CD14-positive monocyte (primary cell): ENCODE measurements around the gene IL12A. TPM values are rescaled to one million over a fixed set of nuclear protein-coding genes. Genes with fewer than 3 reads are reported as not detected.

Experiments used
- DNase-seq, 3 donors: peaks; one replicate each; pipeline ENCODE4 v3.0.0-alpha.2; 2011 to 2022
- H2AFZ ChIP-seq: 2 replicates; pipeline ENCODE4 v1.6.0; 2012; ENCODE audit warnings: mild to moderate bottlenecking, low read depth, low read length, inconsistent platforms; ENCODE audit not compliant: insufficient read depth, poor library complexity, severe bottlenecking
- H3K27ac ChIP-seq, 2 donors: 1 replicate in 1 of 2; 2 replicates in 1 of 2; pipeline ENCODE4 v1.5.1; 2012 to 2013; ENCODE audit warnings: low read length in 2 of 2, control low read depth in 1 of 2, inconsistent platforms in 1 of 2, low read depth in 1 of 2, mild to moderate bottlenecking in 1 of 2
- H3K27me3 ChIP-seq, 2 donors: one replicate each; pipeline versions ENCODE4 v1.6.0 to v1.6.1; 2011 to 2013; ENCODE audit warnings: low read length in 2 of 2; ENCODE audit not compliant: control insufficient read depth in 2 of 2, insufficient read depth in 2 of 2
- H3K36me3 ChIP-seq, 2 donors: replicated peaks in 1 of 2; 1 replicate in 1 of 2; 2 replicates in 1 of 2; pipeline versions ENCODE4 v1.5.1 to v1.6.1; 2012 to 2013; ENCODE audit warnings: low read length in 2 of 2, control low read depth in 1 of 2, inconsistent platforms in 1 of 2, mild to moderate bottlenecking in 1 of 2; ENCODE audit not compliant: insufficient read depth in 2 of 2, control insufficient read depth in 1 of 2
- H3K4me1 ChIP-seq, 2 donors: 1 replicate in 1 of 2; 2 replicates in 1 of 2; pipeline versions ENCODE4 v1.5.1 to v1.6.1; 2012 to 2013; ENCODE audit warnings: low read length in 2 of 2, control low read depth in 1 of 2, inconsistent platforms in 1 of 2, mild to moderate bottlenecking in 1 of 2, moderate library complexity in 1 of 2; ENCODE audit not compliant: insufficient read depth in 2 of 2, control insufficient read depth in 1 of 2
- H3K4me2 ChIP-seq: replicated peaks from 2 replicates; pipeline ENCODE3; 2012; ENCODE audit warnings: low read length, moderate library complexity, mild to moderate bottlenecking; ENCODE audit not compliant: poor library complexity, severe bottlenecking; ENCODE audit errors: extremely low read depth
- H3K4me3 ChIP-seq, 3 experiments: fragments of 200-600 bp in 1 of 3; sonication (generic) in 1 of 3; replicated peaks in 1 of 3; 1 replicate in 2 of 3; 2 replicates in 1 of 3; pipeline ENCODE4 v1.5.1; 2011 to 2013; ENCODE audit warnings: low read length in 3 of 3, mild to moderate bottlenecking in 3 of 3, control low read depth in 2 of 3, low read depth in 2 of 3, inconsistent platforms in 1 of 3, moderate library complexity in 1 of 3
- H3K79me2 ChIP-seq: 2 replicates; pipeline ENCODE4 v1.6.0; 2012; ENCODE audit warnings: mild to moderate bottlenecking, control low read depth, inconsistent platforms, low read length, moderate library complexity; ENCODE audit not compliant: insufficient read depth
- H3K9ac ChIP-seq: 2 replicates; pipeline ENCODE4 v1.6.0; 2017; ENCODE audit warnings: low read length, mild to moderate bottlenecking; ENCODE audit not compliant: insufficient read depth, poor library complexity, severe bottlenecking
- H3K9me3 ChIP-seq, 2 donors: replicated peaks in 1 of 2; 1 replicate in 1 of 2; 2 replicates in 1 of 2; pipeline versions ENCODE4 v1.5.1 to v1.6.1; 2012 to 2013; ENCODE audit warnings: low read length in 2 of 2, control low read depth in 1 of 2; ENCODE audit not compliant: control insufficient read depth in 1 of 2, insufficient read depth in 1 of 2
- H4K20me1 ChIP-seq: 2 replicates; pipeline ENCODE4 v1.6.0; 2012; ENCODE audit warnings: mild to moderate bottlenecking, low read length, control low read depth, moderate library complexity; ENCODE audit not compliant: insufficient read depth
- H3K27ac Mint-ChIP-seq, 7 donors: one replicate each; pipeline ENCODE4 v1.8.0; 2020; ENCODE audit warnings: mild to moderate bottlenecking in 7 of 7, mixed read lengths in 7 of 7, moderate library complexity in 6 of 7, inconsistent platforms in 2 of 7
- H3K27me3 Mint-ChIP-seq, 3 donors: one replicate each; pipeline ENCODE4 v1.8.0; 2021 to 2022; ENCODE audit warnings: low read depth in 3 of 3, mild to moderate bottlenecking in 3 of 3, mixed read lengths in 3 of 3, moderate library complexity in 3 of 3, inconsistent platforms in 1 of 3
- H3K36me3 Mint-ChIP-seq, 2 donors: one replicate each; pipeline ENCODE4 v1.8.0; 2020; ENCODE audit warnings: mixed read lengths in 2 of 2, inconsistent platforms in 1 of 2, mild to moderate bottlenecking in 1 of 2
- H3K4me1 Mint-ChIP-seq: one replicate; pipeline ENCODE4 v1.8.0; 2020; ENCODE audit warnings: mild to moderate bottlenecking, mixed read lengths
- H3K4me3 Mint-ChIP-seq, 2 donors: one replicate each; pipeline ENCODE4 v1.8.0; 2020; ENCODE audit warnings: mild to moderate bottlenecking in 2 of 2, mixed read lengths in 2 of 2, moderate library complexity in 1 of 2
- H3K9me3 Mint-ChIP-seq, 7 donors: one replicate each; pipeline ENCODE4 v1.8.0; 2020 to 2022; ENCODE audit warnings: mixed read lengths in 7 of 7, mild to moderate bottlenecking in 6 of 7, moderate library complexity in 6 of 7, inconsistent platforms in 2 of 7
- CTCF ChIP-seq: fragments of 200-600 bp; IDR thresholded peaks from one replicate; pipeline ENCODE4 v1.8.0; 2022; ENCODE audit warnings: antibody characterized with exemption, mild to moderate bottlenecking
- WGBS: methylation state at CpG from one replicate; pipeline ENCODE4 v1.1.5; 2013; ENCODE audit warnings: missing lambda C conversion rate; ENCODE audit not compliant: insufficient coverage; 5-methylcytosine and 5-hydroxymethylcytosine counted together
- intact Hi-C, 2 donors: fragments of 100-400 bp; cut with micrococcal nuclease; formaldehyde crosslinking; loops; one replicate each; pipeline versions ENCODE4 v1.15.0 to v1.15.1; 2023
- polyA plus RNA-seq, 3 donors: library from polyadenylated mRNA; depleted of rRNA in 1 of 3; unstranded in 2 of 3; stranded (reverse) in 1 of 3; fragments of 300-500 nt in 2 of 3; fragments of >200 nt in 1 of 3; fragmentation: Illumina TruSeq in 2 of 3; gene quantifications; 1 replicate in 2 of 3; 2 replicates in 1 of 3; pipeline ENCODE4 v1.2.3, GENCODE V29; 2012 to 2021

IL12A gene
- polyA plus RNA-seq, 3 donors = 0.24 to 0.67 TPM; not detected in 1

GRCh38 chr3:160041465-160041864, 52.8 kb downstream of the IL12A start:
- Histone ChIP-seq H3K4me3 (no peak overlapping the region), H3K36me3 (no peaks in the 10 kb centered on the region), H3K9ac (no peak overlapping the region), H4K20me1 (no peaks in the 10 kb centered on the region), H3K79me2 (no peaks in the 10 kb centered on the region), H3K27me3 (peaks cover 20 to 24% of the 10 kb centered on the region in 2 donors), H3K4me1 (peaks cover 7 to 8% of the 10 kb centered on the region in 2 donors), H2AFZ (no peak overlapping the region), H3K4me2 (no peak overlapping the region), H3K27ac (no peak overlapping the region), H3K9me3 (peaks cover 14 to 18% of the 10 kb centered on the region in 2 donors)
- Mint-ChIP-seq H3K27ac (no peak overlapping the region), H3K4me3 (no peak overlapping the region), H3K36me3 (peaks cover 0 to 3% of the 10 kb centered on the region in 2 donors), H3K9me3 (peaks cover 17 to 25% (median 17%) of the 10 kb centered on the region in 7 donors), H3K27me3 (peaks cover 28 to 35% (median 33%) of the 10 kb centered on the region in 3 donors), H3K4me1 (peaks cover 15% of the 10 kb centered on the region)
- intact Hi-C loops = no loop called here
- no peak for DNase-seq
- TF ChIP-seq CTCF = no peak
- 0% methylated on average over 1 of the region's 1 CpG for WGBS

GRCh38 chr3:160044121-160044520, 55.5 kb downstream of the IL12A start:
- Mint-ChIP-seq H3K36me3 (peaks cover 0 to 3% of the 10 kb centered on the region in 2 donors), H3K27me3 (peaks cover 10 to 20% (median 14%) of the 10 kb centered on the region in 3 donors), H3K4me3 (no peak overlapping the region), H3K4me1 (peaks cover 13% of the 10 kb centered on the region), H3K9me3 (peaks cover 17 to 25% (median 17%) of the 10 kb centered on the region in 7 donors), H3K27ac (no peak overlapping the region)
- TF ChIP-seq CTCF = no peak
- Histone ChIP-seq H3K9me3 (peaks cover 14 to 18% of the 10 kb centered on the region in 2 donors), H3K9ac (no peak overlapping the region), H3K4me3 (no peak overlapping the region), H3K79me2 (no peaks in the 10 kb centered on the region), H3K27me3 (peaks cover 9 to 10% of the 10 kb centered on the region in 2 donors), H4K20me1 (no peaks in the 10 kb centered on the region), H3K27ac (no peak overlapping the region), H3K4me1 (peaks cover 1 to 2% of the 10 kb centered on the region in 2 donors), H3K4me2 (no peak overlapping the region), H3K36me3 (no peaks in the 10 kb centered on the region), H2AFZ (no peak overlapping the region)
- WGBS = 25% methylated on average over 1 of the region's 1 CpG
- intact Hi-C loops = no loop called here
- no peak for DNase-seq

Other genes starting within 250 kb of the IL12A start
- gene SCHIP1, start 149.0 kb upstream of the IL12A start, polyA plus RNA-seq = not detected
- under 1 TPM in 1 of 3 donors, not detected in 2; 0.03 TPM for gene C3orf80, start 236.6 kb downstream of the IL12A start, polyA plus RNA-seq